ENCODE results near the gene ARL15. TPM values are rescaled to one million over a fixed set of nuclear protein-coding genes. Genes with fewer than 3 reads are reported as not detected.

ARL15 gene
- total RNA-seq, 1 donor from 2014 or later = 21.3 TPM

GRCh38 chr5:54136516-54137440 lies 173.6 kb downstream of the ARL15 start:
- DNase-seq (ENCODE audit: low spot score) = no peak
- intact Hi-C loops (cut with DNase I) = no loop called here

DNA sequence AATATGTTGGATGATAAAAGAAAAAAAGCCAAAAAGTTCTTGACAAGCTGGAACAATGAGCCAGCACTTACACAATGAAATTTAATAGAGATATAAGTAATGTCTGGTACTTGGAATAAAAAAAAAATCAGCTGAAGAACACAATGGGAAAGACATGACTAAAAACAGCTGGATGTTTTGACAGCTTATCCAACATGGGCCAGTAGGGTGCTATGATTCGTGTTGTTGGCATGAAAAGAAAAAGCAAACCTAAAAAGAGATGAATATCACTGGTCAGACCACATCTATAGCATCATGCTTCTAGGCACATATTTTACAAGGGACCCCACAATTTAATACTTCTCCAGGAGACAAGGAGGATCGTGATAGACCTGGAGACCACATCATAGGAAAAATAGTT lies 175.3 kb downstream of the ARL15 start:
- intact Hi-C loops (cut with DNase I) = no loop called here
- no peak for DNase-seq (ENCODE audit: low spot score)

DNA sequence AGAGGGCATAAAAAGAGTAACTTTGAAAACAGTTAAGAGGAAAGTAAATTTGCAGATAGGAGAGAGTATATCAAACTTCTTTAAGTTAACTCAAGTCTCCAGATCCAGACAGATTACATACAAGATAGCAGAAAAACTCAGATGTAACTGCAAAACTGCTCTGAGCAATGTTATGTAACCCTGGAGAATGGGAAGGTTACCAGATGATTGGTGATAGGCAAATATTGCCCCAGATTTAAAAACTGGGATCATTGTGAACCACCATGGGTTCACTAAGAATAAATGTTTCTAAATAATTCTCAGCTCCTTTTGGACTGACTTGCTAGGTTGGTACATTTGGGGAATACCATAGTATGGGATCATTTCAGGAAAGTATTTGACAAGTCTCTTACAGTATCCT lies 176.5 kb downstream of the ARL15 start:
- DNase-seq (ENCODE audit: low spot score) = no peak
- intact Hi-C loops (cut with DNase I) = no loop called here

DNA sequence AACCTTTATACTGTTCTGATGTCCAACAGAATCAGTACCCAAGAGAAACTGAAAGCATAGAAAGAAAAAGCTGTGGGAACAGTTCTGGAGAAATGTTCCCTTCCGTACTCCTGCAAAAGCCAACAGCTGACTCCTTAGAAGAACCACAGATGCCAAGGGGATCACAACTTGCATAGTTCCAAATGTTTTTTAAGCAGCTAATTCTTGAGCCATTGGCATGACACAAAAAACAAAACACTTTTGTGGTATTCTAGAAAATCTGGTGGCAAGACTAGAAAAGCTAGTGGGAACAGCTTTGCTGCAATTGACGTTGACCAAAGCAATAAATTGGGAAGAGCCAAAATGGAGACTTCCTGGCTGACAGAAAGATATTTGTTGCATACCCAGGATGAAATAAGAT lies 189.9 kb downstream of the ARL15 start:
- DNase-seq (ENCODE audit: low spot score) = no peak
- intact Hi-C loops (cut with DNase I) = no loop called here

GRCh38 chr5:54117957-54118356 lies 192.4 kb downstream of the ARL15 start:
- no peak for DNase-seq (ENCODE audit: low spot score)
- intact Hi-C loops (cut with DNase I) = no loop called here

DNA sequence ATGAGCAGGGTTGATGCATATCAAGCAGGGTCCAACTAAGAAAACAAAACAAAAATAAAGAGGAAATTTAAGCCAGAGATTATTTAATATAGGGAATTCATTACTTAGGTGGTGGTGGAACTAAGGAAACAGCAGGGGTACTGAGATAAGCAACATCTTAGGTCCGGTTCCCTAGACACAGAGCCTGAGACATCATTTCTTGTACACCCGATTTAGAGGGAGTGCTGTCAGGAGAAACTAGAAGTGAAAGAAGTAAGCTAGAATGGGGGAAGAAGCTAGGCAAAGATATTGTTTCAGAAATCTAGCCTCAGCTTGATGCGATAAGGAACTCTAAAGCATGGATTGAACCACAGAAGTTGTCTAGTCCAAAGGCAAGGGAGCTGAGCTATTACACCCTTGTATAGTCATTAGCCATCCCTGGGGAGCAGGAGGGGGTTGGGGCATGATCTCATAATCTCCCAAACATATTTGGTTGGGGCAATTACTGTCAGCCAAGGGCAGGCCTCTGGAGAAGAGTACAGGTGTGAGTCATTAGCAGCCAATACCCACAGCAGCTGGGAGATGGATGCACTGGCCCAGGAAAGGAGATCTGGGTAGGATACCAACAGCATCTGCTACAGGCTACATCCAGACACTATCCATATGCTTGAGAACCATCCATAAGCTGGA lies 194.5 kb downstream of the ARL15 start:
- intact Hi-C loops (cut with DNase I) = no loop called here
- no peak for DNase-seq (ENCODE audit: low spot score)

- no peak for DNase-seq (ENCODE audit: low spot score)
- intact Hi-C loops (cut with DNase I) = no loop called here
Measured at GRCh38 chr5:54113060-54113459, 197.3 kb downstream of the ARL15 start.

GRCh38 chr5:54109626-54110330 lies 200.6 kb downstream of the ARL15 start:
- intact Hi-C loops (cut with DNase I) = no loop called here
- no peak for DNase-seq (ENCODE audit: low spot score)

- intact Hi-C loops (cut with DNase I) = no loop called here
- DNase-seq (ENCODE audit: low spot score) = no peak
Measured at GRCh38 chr5:54108136-54108535, 202.2 kb downstream of the ARL15 start.

DNA sequence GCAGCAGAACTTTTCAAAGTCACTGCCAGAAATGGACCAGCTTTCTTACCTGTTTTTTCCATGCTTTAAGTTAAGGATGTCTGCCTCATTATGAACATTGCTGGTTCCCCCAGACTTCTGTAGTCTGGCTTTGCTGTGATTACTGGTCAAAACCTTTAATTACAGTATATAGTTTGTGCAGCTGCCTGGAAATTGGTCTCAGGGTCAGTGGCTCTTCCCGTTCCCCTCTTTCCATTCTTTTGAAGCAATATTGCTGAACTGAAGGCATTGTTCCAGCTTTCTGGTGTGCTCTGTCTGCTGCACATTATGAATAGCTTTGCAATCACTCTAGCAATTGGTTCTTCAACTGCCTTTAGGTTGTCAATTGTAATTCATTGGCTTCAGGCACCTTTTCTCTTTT lies 206.5 kb downstream of the ARL15 start:
- DNase-seq (ENCODE audit: low spot score) = no peak
- intact Hi-C loops (cut with DNase I) = no loop called here

DNA sequence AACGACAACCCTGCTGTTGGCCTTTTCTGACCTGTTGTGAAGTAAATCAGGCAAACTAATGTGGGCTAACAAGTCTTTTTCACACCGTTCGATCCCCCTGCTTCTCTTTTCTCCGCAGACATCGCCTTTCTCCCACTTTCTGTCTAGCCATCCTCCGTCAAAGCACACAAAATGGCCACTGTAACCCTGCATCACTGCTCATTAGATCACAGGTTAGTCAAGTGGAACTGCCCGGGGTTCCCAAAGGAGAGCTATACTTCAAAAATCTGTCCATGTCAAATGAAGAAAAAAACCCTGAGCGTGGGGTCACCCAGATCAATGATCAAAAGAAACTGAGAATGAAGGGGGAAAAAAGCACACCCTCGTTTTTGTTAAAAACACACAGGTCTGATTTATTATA lies 212.1 kb downstream of the ARL15 start:
- DNase-seq (ENCODE audit: low spot score) = no peak
- intact Hi-C loops (cut with DNase I) = no loop called here

- DNase-seq (ENCODE audit: low spot score) = no peak
- intact Hi-C loops (cut with DNase I) = no loop called here
Measured at GRCh38 chr5:54095969-54096368, 214.4 kb downstream of the ARL15 start.

GRCh38 chr5:54094706-54095105 lies 215.7 kb downstream of the ARL15 start:
- no peak for DNase-seq (ENCODE audit: low spot score)
- intact Hi-C loops (cut with DNase I) = no loop called here

DNA sequence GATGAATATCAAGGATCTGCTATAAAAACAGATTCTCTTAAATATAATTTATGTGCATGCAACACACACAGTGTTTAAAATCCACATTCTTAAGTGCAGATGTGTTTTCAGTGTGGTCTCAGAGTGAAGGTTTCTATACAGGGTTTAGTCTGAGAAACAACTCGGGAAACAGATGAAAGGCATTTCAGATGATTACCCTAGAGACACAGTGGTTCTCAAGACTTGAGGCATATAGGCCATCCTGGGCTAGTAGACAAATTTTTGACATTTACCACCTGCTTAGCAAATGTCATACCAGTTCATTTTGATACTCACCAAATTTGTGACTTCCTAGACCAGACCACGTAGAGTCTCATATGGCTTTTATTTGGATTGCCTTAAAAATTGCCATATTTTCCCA lies 216.5 kb downstream of the ARL15 start:
- no peak for DNase-seq (ENCODE audit: low spot score)
- intact Hi-C loops (cut with DNase I) = no loop called here

DNA sequence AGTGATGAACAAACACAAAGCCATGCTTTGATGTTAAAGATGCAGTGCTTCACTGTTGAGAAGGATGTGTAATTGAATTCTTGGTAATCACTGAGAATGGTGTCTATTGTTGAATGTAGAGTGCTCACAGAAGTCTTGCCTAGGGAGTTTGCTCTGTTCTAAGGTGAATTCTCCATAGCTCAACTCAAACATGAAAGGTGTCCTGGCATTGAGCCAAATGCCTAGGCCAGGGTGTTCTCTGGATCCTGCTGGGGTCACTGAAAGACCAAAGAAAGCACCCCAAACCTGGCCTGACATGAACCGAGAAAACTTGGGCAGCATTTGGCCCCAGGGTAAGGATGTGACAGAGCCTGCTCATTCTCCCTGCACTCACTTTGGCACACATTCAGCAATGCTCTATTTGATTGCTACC lies 217.3 kb downstream of the ARL15 start:
- intact Hi-C loops (cut with DNase I) = no loop called here
- no peak for DNase-seq (ENCODE audit: low spot score)

DNA sequence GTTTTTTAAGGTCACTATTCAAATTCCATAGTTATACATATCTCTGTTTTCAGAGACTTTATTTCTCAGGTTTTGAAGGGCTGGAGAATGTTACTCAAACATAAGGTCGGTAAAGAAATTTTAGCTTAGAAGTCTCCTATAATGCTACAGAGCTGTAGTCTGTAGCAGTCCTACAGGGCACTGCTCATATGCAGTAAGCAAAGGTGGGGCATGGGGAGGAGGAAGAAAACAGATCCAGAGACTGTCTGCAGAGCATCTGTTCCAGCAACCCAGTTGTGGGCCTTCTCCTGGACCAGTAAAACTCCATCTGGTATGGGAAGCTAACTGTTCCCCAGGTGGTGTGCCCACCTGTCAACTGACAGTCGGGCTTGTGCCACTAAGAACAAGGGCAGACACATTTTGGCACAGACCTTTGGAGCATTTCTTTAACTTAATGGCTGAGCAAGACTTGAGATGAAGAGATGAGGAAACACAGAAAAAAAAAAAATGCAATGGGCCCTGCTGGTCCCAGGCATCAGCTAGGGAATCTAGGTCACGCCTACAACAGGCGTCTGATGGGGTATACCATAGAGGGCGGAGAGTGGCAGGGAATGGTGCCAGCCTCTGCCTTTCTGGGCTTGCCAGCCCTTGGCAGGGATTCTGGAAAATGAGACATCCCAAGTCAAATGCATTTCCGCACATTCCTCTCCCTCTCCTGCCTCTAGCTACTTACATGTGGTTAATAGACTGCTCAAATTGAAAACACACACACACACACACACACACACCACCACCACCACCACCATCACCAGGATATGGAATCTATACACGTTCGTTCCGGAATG lies 218.9 kb downstream of the ARL15 start:
- no peak for DNase-seq (ENCODE audit: low spot score)
- intact Hi-C loops (cut with DNase I) = no loop called here

DNA sequence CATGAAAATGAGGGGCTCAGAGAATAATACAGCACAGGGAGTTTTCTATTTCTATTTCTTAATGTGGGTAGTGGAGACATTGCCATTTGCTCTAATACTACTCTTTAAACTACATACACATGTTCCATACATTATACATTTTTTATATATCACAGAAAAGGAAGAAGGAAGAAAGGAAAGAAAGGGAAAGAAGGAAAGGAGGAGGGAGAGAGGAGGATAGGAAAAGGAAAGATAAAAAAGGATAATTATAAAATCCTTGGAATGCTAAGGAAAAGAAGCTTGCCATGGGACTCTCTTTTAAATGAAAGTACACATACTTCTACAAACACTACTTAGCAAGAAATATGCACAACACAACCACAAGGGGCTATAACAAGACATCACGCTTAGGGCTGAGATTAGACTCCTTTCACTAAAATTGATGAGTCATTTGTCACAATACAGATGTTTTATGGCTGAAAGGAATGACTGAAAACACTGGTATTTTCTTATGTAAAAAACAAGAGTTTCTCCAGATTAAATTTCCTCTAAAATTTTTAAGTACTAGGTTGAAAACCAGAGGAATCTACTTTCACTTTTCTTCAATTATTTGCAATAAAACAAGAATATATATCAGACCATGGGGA lies 219.8 kb downstream of the ARL15 start:
- intact Hi-C loops (cut with DNase I) = no loop called here

GRCh38 chr5:54088081-54088480 lies 222.3 kb downstream of the ARL15 start:
- intact Hi-C loops (cut with DNase I) = no loop called here
- DNase-seq (ENCODE audit: low spot score) = no peak

More for the DNA sequence above, 219.8 kb downstream of the ARL15 start:
- no peak for DNase-seq (ENCODE audit: low spot score)

GRCh38 chr5:54087436-54087835 lies 222.9 kb downstream of the ARL15 start:
- DNase-seq (ENCODE audit: low spot score) = no peak
- intact Hi-C loops (cut with DNase I) = no loop called here

Measured in cardiac septum (tissue), 1 donor.